Parathyroid adenoma (tissue), 2 donors: Measurements from ENCODE around the gene LRRC57.

Source experiments
- H2AFZ ChIP-seq: fragments of 300-600 bp; sonication (generic); one replicate; pipeline ENCODE4 v1.7.0; 2017; ENCODE audit warnings: antibody characterized with exemption, mild to moderate bottlenecking
- H3K27ac ChIP-seq: fragments of 300-600 bp; sonication (generic); one replicate; pipeline ENCODE4 v1.7.0; 2017
- H3K27me3 ChIP-seq: fragments of 300-600 bp; sonication (generic); one replicate; pipeline ENCODE4 v1.7.0; 2017; ENCODE audit warnings: low read length; ENCODE audit not compliant: control insufficient read depth, insufficient read depth
- H3K36me3 ChIP-seq: fragments of 300-600 bp; sonication (generic); one replicate; pipeline ENCODE4 v1.7.0; 2017; ENCODE audit warnings: low read length; ENCODE audit not compliant: control insufficient read depth, insufficient read depth
- H3K4me1 ChIP-seq: fragments of 300-600 bp; sonication (generic); one replicate; pipeline ENCODE4 v1.7.0; 2017; ENCODE audit warnings: control low read depth
- H3K4me2 ChIP-seq: fragments of 300-600 bp; sonication (generic); one replicate; pipeline ENCODE4 v1.7.0; 2017; ENCODE audit warnings: low read length
- H3K4me3 ChIP-seq: fragments of 300-600 bp; sonication (generic); one replicate; pipeline ENCODE4 v1.7.0; 2017; ENCODE audit warnings: low read depth, low read length
- H3K79me2 ChIP-seq: fragments of 300-600 bp; sonication (generic); one replicate; pipeline ENCODE4 v1.7.0; 2017; ENCODE audit warnings: control low read depth
- H3K9ac ChIP-seq: fragments of 300-600 bp; sonication (generic); one replicate; pipeline ENCODE4 v1.7.0; 2017; ENCODE audit warnings: mild to moderate bottlenecking
- H3K9me3 ChIP-seq: fragments of 300-600 bp; sonication (generic); one replicate; pipeline ENCODE4 v1.7.0; 2017; ENCODE audit warnings: low read length; ENCODE audit not compliant: control insufficient read depth
- TF ChIP-seq, protein P1 (sequence below): fragments of 300-600 bp; sonication (generic); IDR thresholded peaks from one replicate; pipeline ENCODE4 v1.7.0; 2017; ENCODE audit warnings: antibody characterized with exemption, mild to moderate bottlenecking
- donor health status: primary hyperparathyroidism.

LRRC57 gene

DNA sequence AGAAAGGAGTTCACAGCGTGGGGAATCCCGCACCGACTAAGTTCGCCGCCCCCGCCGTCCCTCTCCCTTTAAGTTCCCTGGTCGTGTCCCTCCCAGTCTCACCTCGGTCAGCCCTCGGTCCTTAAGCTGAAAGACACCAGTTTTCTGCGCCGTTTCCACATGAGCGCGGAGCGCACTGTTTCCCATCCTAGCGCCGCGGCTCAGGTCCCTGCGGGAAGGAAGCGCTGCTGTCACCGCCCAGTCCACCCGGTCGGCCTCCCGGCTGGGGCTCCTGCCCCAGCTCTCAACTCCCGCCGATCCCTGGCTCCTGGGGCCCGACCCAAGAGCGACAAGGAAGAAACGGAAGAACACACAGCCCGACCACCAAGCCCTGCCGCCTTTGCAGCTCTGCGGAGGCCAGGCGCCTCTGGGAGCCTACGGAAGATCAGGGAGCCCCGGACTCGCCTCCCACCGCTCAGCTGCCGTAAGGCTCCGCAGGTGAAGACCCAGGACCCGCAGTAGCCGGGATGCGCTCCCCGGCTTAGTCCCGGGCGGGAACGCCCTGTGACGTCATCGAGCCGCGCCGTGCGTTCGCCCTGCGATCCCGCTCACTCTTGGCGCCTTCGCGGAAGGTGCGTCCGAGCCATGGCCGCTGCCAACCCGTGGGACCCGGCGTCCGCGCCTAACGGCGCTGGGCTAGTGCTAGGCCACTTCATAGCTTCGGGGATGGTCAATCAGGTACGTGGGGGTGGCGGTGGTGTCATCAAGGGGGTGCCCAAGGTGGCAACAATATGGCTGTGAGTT lies at the start of gene LRRC57, which contains the start of gene HAUS2:
LRRC57 (minus strand) TSS at position 545 of the 783 bp plus-strand sequence; CDS start at position 186, 359 bp downstream.
HAUS2 (plus strand) TSS at position 590 of the 783 bp plus-strand sequence; CDS start at position 625, 35 bp downstream.
- Histone ChIP-seq H3K9me3 (no peaks in the 10 kb centered on the region), H3K79me2 (peaks cover 3% of the 10 kb centered on the region), H3K4me3 (peak within 1 kb of the TSS; percentile 97), H3K27me3 (no peaks in the 10 kb centered on the region), H3K4me2 (peak within 1 kb of the TSS; percentile 87), H3K36me3 (no peaks in the 10 kb centered on the region), H3K27ac (peak within 1 kb of the TSS; percentile 76), H2AFZ (peak within 1 kb of the TSS; percentile 67), H3K4me1 (peaks cover 2% of the 10 kb centered on the region), H3K9ac (no peak within 1 kb of the TSS)
- TF ChIP-seq, protein P1, sequence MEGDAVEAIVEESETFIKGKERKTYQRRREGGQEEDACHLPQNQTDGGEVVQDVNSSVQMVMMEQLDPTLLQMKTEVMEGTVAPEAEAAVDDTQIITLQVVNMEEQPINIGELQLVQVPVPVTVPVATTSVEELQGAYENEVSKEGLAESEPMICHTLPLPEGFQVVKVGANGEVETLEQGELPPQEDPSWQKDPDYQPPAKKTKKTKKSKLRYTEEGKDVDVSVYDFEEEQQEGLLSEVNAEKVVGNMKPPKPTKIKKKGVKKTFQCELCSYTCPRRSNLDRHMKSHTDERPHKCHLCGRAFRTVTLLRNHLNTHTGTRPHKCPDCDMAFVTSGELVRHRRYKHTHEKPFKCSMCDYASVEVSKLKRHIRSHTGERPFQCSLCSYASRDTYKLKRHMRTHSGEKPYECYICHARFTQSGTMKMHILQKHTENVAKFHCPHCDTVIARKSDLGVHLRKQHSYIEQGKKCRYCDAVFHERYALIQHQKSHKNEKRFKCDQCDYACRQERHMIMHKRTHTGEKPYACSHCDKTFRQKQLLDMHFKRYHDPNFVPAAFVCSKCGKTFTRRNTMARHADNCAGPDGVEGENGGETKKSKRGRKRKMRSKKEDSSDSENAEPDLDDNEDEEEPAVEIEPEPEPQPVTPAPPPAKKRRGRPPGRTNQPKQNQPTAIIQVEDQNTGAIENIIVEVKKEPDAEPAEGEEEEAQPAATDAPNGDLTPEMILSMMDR: no peak

DNA sequence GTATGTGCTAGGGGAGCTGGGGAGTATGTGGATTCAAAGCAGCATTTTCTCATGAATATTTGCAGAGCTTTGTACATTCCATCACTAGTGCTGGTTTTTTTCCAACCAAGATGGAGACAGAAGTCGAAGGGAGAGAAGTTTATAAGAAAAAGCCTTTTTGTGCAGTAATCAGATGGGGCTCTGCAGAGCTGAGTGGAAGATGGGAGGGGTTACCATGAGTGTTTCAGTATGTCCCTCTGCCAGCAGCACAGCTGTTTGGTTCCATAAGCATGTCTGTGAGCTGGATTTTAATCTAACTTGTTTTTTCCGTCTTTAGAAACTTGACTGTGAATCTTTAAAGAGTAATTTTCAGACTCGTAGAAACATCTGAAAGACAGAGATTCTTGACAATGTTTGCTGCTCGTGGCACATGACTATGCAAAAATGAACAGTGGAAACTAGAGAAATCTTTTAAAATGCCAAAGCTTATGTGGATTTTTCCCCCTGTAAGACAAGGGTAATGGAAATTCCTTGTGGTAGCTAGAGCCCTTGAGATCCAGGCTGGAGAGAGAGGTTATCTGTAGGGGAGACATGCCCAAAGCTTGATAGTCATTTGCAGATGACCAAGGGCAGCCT lies 47.1 kb upstream of the LRRC57 start:
- no peak overlapping the region for H3K27ac ChIP-seq

DNA sequence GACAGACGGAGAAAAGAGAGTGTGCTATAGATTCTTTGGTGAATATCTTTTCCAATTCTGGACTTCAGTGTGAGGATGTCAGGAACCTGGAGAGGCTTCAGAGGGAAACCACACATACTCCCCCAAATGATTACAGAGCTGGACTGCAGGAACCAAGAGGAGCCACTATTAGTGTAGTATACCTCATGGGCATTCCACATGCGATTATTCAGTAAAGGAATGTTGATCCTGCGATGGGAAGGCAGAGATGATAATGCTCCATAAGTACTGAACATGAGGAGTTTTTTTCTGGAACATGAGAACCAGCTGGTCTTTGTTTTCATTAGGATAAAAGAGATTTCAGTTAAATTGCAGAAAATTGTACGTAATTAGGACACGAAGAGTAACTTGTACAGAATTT lies 45.5 kb upstream of the LRRC57 start:
- TF ChIP-seq, protein P1: no peak
- H3K36me3 ChIP-seq: no peaks in the 10 kb centered on the region
- no peaks in the 10 kb centered on the region for H3K4me1 ChIP-seq
- no peaks in the 10 kb centered on the region for H3K79me2 ChIP-seq
- H3K9ac ChIP-seq: no peak overlapping the region
- H3K27me3 ChIP-seq: no peaks in the 10 kb centered on the region
- H2AFZ ChIP-seq: no peak overlapping the region
- H3K4me2 ChIP-seq: no peak overlapping the region
- no peak overlapping the region for H3K4me3 ChIP-seq
- no peak overlapping the region for H3K27ac ChIP-seq
- no peaks in the 10 kb centered on the region for H3K9me3 ChIP-seq

More for the DNA sequence above, 47.1 kb upstream of the LRRC57 start:
- Histone ChIP-seq H3K4me2 (no peak overlapping the region), H3K4me3 (no peak overlapping the region), H2AFZ (no peak overlapping the region), H3K9me3 (no peaks in the 10 kb centered on the region), H3K9ac (no peak overlapping the region), H3K4me1 (no peaks in the 10 kb centered on the region), H3K27me3 (no peaks in the 10 kb centered on the region), H3K79me2 (no peaks in the 10 kb centered on the region), H3K36me3 (no peaks in the 10 kb centered on the region)
- TF ChIP-seq, protein P1: no peak

DNA sequence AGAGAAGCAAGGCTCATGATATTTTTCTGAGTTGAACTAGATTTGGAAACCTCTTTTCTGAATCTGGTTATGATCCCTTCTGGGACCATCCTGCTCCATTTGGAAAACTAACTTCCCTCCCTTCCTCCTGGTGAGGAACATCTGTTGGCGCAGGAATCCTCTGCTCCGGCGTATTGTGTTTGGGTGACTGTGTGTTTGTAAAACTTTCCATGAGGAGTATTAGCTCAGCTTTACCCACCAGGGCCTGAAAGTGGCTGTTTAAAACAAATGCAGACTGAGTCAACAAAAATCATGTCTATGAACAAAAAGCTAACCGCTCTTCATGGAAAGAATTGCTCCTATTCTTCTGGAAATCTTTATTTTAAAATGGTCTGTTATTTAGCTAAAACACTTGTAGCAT lies 44.5 kb upstream of the LRRC57 start:
- Histone ChIP-seq H2AFZ (no peak overlapping the region), H3K4me3 (no peak overlapping the region), H3K27me3 (no peaks in the 10 kb centered on the region), H3K27ac (no peak overlapping the region), H3K36me3 (no peaks in the 10 kb centered on the region), H3K9ac (no peak overlapping the region), H3K4me1 (no peaks in the 10 kb centered on the region), H3K4me2 (no peak overlapping the region), H3K9me3 (no peaks in the 10 kb centered on the region), H3K79me2 (no peaks in the 10 kb centered on the region)
- TF ChIP-seq, protein P1: no peak
